HepG2 (cell line): ENCODE results near the gene HLF. TPM values are rescaled to one million over a fixed set of nuclear protein-coding genes. Genes with fewer than 3 reads are reported as not detected.

ENCODE experiments used
- CEBPZ ChIP-seq: IDR thresholded peaks from 2 replicates; pipeline ENCODE4 v1.6.1; 2012; ENCODE audit warnings: low read length, improper control_type of control experiment
- DPF2 ChIP-seq: sonication (generic); formaldehyde crosslinking; IDR thresholded peaks from 2 replicates; pipeline ENCODE4 v1.4.0; 2020; ENCODE audit warnings: mild to moderate bottlenecking, low read depth, missing genetic modification reagents, borderline replicate concordance
- HOXD1 ChIP-seq: sonication (generic); formaldehyde crosslinking; IDR thresholded peaks from 2 replicates; pipeline ENCODE4 v1.5.0; 2020; ENCODE audit warnings: missing genetic modification reagents
- IRF1 ChIP-seq: sonication (generic); formaldehyde crosslinking; IDR thresholded peaks from 2 replicates; pipeline ENCODE4 v1.4.0; 2020; ENCODE audit warnings: low read depth, mild to moderate bottlenecking, missing genetic modification reagents
- IRF2 ChIP-seq: IDR thresholded peaks from 2 replicates; pipeline ENCODE4 v1.6.1; 2018; ENCODE audit warnings: missing genetic modification reagents, missing compliant biosample characterization
- NBN ChIP-seq: fragments of 450-650 bp; conservative IDR thresholded peaks from 2 replicates; pipeline ENCODE4 v1.6.1; 2017
- SMAD3 ChIP-seq: sonication (generic); formaldehyde crosslinking; IDR thresholded peaks from 2 replicates; pipeline ENCODE4 v1.4.0; 2020; ENCODE audit warnings: missing genetic modification reagents
- TAF15 ChIP-seq: fragments of 200-400 bp; formaldehyde crosslinking; IDR thresholded peaks from one replicate; pipeline ENCODE4 v1.6.1; 2018; ENCODE audit warnings: mild to moderate bottlenecking, low read depth, low read length; ENCODE audit not compliant: poor library complexity, severe bottlenecking
- TBL1XR1 ChIP-seq: fragments of 150-350 bp; IDR thresholded peaks from 2 replicates; pipeline ENCODE4 v1.6.1; 2014; ENCODE audit warnings: borderline replicate concordance, low read length; ENCODE audit not compliant: partially characterized antibody
- WIZ ChIP-seq: sonication (generic); formaldehyde crosslinking; IDR thresholded peaks from 2 replicates; pipeline ENCODE4 v1.5.1; 2020; ENCODE audit warnings: mild to moderate bottlenecking, missing genetic modification reagents
- ZBTB14 ChIP-seq: sonication (generic); formaldehyde crosslinking; IDR thresholded peaks from 2 replicates; pipeline ENCODE4 v1.4.0; 2020; ENCODE audit warnings: missing genetic modification reagents
- ZFP36 ChIP-seq: fragments of 150-350 bp; IDR thresholded peaks from 2 replicates; pipeline ENCODE4 v1.6.1; 2018; ENCODE audit warnings: borderline replicate concordance, low read length, low read depth; ENCODE audit not compliant: partially characterized antibody
- ZHX2 ChIP-seq, 2 experiments: sonication (generic) in 1 of 2; formaldehyde crosslinking in 1 of 2; IDR thresholded peaks; 2 replicates each; pipeline versions ENCODE4 v1.6.1 to v1.9.0; 2014 to 2022; ENCODE audit warnings: antibody characterized with exemption in 1 of 2, borderline replicate concordance in 1 of 2, inconsistent platforms in 1 of 2, low read depth in 1 of 2, missing genetic modification reagents in 1 of 2
- ZNF17 ChIP-seq: sonication (generic); formaldehyde crosslinking; IDR thresholded peaks from 2 replicates; pipeline ENCODE4 v1.5.0; 2020; ENCODE audit warnings: mild to moderate bottlenecking, missing genetic modification reagents
- ZNF205 ChIP-seq: IDR thresholded peaks from 2 replicates; pipeline ENCODE4 v1.6.1; 2018; ENCODE audit warnings: missing biosample characterization, missing genetic modification reagents
- ZNF343 ChIP-seq: sonication (generic); formaldehyde crosslinking; IDR thresholded peaks from 2 replicates; pipeline ENCODE4 v1.4.0; 2020; ENCODE audit warnings: mild to moderate bottlenecking, missing genetic modification reagents
- ZNF569 ChIP-seq: sonication (generic); formaldehyde crosslinking; IDR thresholded peaks from 2 replicates; pipeline ENCODE4 v1.5.0; 2020; ENCODE audit warnings: mild to moderate bottlenecking, missing genetic modification reagents, moderate library complexity, borderline replicate concordance
- ZNF780A ChIP-seq: sonication (generic); formaldehyde crosslinking; IDR thresholded peaks from 2 replicates; pipeline ENCODE4 v1.8.0; 2022; ENCODE audit warnings: mild to moderate bottlenecking, missing genetic modification reagents, moderate library complexity
- polyA plus RNA-seq, 8 experiments: library from polyadenylated mRNA; depleted of rRNA in 3 of 8; stranded (reverse) in 7 of 8; unstranded in 1 of 8; fragments of >200 nt; fragmentation: Illumina TruSeq in 4 of 8; extraction: Trizol in 4 of 8; gene quantifications; 2 replicates each; pipeline versions ENCODE4 v1.2.1 to v1.2.3, GENCODE V29; 2011 to 2016; ENCODE audit warnings: low read depth in 4 of 8, missing spikeins in 1 of 8, mixed read lengths in 1 of 8; ENCODE audit not compliant: insufficient read depth in 1 of 8
- total RNA-seq, 5 experiments: library from RNA; depleted of rRNA; stranded (reverse); fragments of >200 nt; fragmentation: Illumina TruSeq; extraction: Trizol; gene quantifications; 2 replicates each; pipeline ENCODE4 v1.2.3, GENCODE V29; 2016; ENCODE audit warnings: low read depth in 1 of 5

The HLF gene
- total and polyA plus RNA-seq, 2 of the 13 experiments (the other 11 are each of a cell fraction or from before 2014, with no cell fraction given): 202 to 346 TPM

GRCh38 chr17:55238179-55238930 is 26.4 kb upstream of the HLF start (continued):
- TF ChIP-seq ZFP36: no peak
- no peak for TF ChIP-seq IRF1 (CRISPR knock-in tag)
- TF ChIP-seq TBL1XR1: no peak
- no peak for TF ChIP-seq ZNF17 (CRISPR knock-in tag)
- TF ChIP-seq NBN: no peak
- TF ChIP-seq ZHX2 (IDR thresholded peaks at IDR 0.05; ENCODE audit: low read depth): no peak
- TF ChIP-seq ZHX2 (CRISPR knock-in tag; IDR thresholded peaks at IDR 0.05; ENCODE audit: borderline replicate concordance): peak; percentile 58
- TF ChIP-seq ZNF343 (CRISPR knock-in tag): peak; percentile 84
- peak; percentile 95 for TF ChIP-seq TAF15
- TF ChIP-seq ZBTB14 (CRISPR knock-in tag): no peak
- no peak; the same call in 1 of the 2 replicates for TF ChIP-seq ZNF780A
- TF ChIP-seq ZNF569 (CRISPR knock-in tag): no peak
- no peak for TF ChIP-seq CEBPZ
- peak; percentile 70; the same call in 1 of the 2 replicates for TF ChIP-seq HOXD1 (CRISPR knock-in tag)
- no peak; the same call in 1 of the 2 replicates for TF ChIP-seq ZNF205 (CRISPR knock-in tag)
- TF ChIP-seq IRF2 (CRISPR knock-in tag): peak; percentile 71
- TF ChIP-seq SMAD3 (CRISPR knock-in tag): no peak
- no peak for TF ChIP-seq WIZ (CRISPR knock-in tag)
- no peak for TF ChIP-seq DPF2 (CRISPR knock-in tag)
